GM12875 (cell line): Measurements from ENCODE around the gene KLHL18.
A peak's percentile ranks its signal among the peaks of the same experiment; 100 is the strongest.
"Not testable (repeated sequence)": the region's sequence is repeated elsewhere in the genome, so short reads cannot be mapped to it uniquely, and the experiment has no call there.

ENCODE experiments used
- H3K4me3 ChIP-seq: one replicate; pipeline ENCODE4 v1.5.1; 2011; ENCODE audit warnings: low read depth, low read length, control low read depth
- CTCF ChIP-seq: IDR thresholded peaks from 2 replicates; pipeline ENCODE4 v1.5.1; 2011; ENCODE audit warnings: low read depth, mild to moderate bottlenecking, control low read depth, inconsistent platforms, low read length, moderate library complexity, borderline replicate concordance; ENCODE audit not compliant: insufficient read depth

KLHL18 gene

GRCh38 chr3:47276558-47276957 is 6.2 kb upstream of the KLHL18 start:
- H3K4me3 ChIP-seq = no peak overlapping the region
- TF ChIP-seq CTCF = no peak

DNA sequence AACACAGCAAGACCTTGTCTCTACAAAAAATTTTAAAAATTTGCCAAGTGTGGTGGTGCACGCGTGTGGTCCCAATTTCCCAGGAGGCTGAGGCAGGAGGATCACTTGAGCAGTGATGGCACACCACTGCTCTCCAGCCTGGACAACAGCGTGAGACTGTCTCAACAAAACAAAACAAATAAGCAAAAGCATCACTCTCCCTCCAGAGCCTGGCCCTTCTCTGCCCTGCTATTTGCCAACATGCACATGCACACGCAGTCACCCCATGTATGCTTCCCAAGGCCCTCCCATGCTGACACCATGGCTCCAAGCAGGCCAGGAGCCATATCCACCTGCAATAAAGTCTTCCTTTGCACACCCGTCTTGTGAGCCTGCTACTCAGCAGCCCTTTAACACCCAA is 2.2 kb upstream of the KLHL18 start:
- no peak overlapping the region for H3K4me3 ChIP-seq
- no peak for TF ChIP-seq CTCF

- TF ChIP-seq CTCF = no peak
- peak overlapping the region; percentile 91 for H3K4me3 ChIP-seq
Measured at GRCh38 chr3:47283193-47283537, 421 bp downstream of the KLHL18 start.

DNA sequence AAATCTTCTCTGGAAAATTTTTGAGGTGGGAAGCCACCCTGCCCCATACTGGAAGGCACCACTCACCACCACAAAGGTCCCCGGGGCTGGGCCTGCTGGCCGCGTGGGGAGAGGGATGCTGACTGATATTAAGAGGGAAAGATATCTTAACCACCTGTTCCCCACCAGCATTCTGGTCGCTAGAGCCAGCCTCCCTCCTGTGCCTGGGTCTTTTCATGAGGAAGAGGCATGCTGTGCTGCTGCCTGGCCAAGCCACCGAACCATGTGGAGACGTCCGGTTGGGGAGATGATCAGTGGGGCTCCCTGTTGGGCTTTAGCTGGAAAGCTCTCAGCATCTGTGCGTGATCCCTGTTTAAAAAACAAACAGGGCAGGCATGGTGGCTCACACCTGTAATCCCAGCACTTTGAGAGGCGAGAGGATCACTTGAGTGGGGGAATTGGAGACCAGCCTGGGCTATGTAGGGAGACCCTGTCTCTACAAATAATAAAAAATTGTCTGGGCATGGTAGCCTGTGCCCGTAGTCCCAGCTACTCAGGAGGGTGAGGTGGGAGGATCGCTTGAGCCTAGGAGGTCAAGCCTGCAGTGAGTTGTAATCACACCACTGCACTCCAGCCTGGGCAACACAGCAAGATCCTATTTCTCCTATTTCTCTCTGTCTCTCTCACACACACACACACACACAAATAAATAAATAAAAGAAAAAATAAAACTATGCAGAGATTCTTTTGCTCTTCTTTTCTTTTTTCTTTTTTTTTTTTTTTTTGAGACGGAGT is 1.0 kb downstream of the KLHL18 start:
- no peak for TF ChIP-seq CTCF
- H3K4me3 ChIP-seq = peak overlapping the region; percentile 91

GRCh38 chr3:47288966-47289910 is 6.5 kb downstream of the KLHL18 start:
- TF ChIP-seq CTCF = no peak
- no peak overlapping the region for H3K4me3 ChIP-seq

DNA sequence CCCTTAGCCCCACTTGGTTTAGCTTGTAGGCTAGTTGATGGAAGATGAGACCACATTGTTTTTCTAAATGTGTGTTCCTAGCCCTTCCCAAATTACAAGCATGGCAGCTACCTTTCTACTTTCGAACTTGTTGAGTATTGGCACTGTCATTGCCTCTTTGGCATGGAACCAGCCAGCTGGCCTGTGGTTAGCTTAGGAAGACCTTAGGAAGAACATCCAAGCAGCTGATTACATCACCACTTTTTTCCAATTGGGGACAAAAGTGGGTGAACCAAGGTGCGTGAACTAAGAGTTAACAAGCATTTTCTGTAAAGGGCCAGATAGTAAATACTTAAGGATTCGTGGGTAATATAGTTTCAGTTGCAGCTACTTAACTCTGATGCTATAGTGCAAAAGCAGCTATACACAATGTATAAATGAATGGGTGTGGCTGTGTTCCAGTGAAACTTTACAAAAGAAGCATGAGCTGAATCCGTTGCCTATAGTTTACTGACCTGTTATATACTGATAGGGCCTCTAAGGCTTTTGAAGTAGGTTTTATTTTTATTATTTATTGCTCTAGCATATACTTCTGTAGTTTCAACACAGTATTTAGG is 8.5 kb downstream of the KLHL18 start:
- no peak for TF ChIP-seq CTCF
- no peak overlapping the region for H3K4me3 ChIP-seq

GRCh38 chr3:47291754-47292420 is 9.1 kb downstream of the KLHL18 start:
- H3K4me3 ChIP-seq = not testable (repeated sequence)
